GM18517 (cell line): ENCODE measurements around the gene SUN5.

Source experiments
- ATAC-seq: cut with Tn5 transposase; IDR thresholded peaks from one replicate; pipeline ENCODE4 v1.9.1; 2021; ENCODE audit warnings: mild to moderate bottlenecking, moderate library complexity; ENCODE audit not compliant: unreplicated experiment

The SUN5 gene

DNA sequence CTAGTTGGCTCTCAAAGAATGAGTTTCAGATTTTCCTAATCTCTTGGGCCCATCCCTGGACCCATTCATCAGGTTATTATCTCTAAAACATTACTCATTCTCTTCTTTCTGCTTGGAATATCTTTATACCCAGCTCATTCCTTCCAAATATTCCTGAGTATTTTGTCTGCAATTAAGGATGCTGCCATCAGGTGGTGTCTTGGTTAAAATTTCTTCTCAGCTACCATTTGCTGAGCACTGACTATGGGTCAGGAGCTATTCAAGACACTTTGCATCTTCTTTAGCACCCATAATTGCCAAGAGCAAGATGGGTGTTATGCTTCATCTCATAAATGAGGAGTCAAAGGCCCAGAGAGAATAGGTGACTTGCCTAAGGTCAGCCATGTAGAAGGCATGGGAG is 8.4 kb downstream of the SUN5 start:
- no peak for ATAC-seq

DNA sequence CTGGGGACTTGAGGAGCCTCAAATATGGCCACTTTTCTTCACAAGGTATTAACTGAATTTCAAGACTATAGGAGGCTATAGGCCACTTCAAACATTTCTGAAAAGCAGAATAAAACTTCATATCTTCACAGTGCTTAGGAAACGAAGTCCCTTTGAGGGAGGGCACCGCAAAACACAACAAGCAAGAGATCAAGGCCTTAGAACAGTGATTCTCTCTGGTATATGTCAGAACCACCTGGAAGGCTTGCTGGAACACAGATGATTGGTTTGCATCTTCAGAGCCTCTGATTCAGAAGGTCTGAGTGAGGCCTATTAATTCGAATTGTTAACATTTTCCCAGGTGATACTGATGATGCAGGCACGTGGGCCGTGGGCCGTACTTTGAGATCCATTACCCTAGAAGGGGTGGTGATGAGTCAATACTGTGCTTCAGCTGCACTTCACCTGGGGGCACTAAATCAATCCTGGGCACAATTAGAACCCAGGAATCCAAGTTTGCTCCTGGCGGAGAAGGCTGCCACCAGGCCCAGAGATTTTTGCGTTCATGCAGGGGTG is 10.7 kb downstream of the SUN5 start:
- no peak for ATAC-seq

DNA sequence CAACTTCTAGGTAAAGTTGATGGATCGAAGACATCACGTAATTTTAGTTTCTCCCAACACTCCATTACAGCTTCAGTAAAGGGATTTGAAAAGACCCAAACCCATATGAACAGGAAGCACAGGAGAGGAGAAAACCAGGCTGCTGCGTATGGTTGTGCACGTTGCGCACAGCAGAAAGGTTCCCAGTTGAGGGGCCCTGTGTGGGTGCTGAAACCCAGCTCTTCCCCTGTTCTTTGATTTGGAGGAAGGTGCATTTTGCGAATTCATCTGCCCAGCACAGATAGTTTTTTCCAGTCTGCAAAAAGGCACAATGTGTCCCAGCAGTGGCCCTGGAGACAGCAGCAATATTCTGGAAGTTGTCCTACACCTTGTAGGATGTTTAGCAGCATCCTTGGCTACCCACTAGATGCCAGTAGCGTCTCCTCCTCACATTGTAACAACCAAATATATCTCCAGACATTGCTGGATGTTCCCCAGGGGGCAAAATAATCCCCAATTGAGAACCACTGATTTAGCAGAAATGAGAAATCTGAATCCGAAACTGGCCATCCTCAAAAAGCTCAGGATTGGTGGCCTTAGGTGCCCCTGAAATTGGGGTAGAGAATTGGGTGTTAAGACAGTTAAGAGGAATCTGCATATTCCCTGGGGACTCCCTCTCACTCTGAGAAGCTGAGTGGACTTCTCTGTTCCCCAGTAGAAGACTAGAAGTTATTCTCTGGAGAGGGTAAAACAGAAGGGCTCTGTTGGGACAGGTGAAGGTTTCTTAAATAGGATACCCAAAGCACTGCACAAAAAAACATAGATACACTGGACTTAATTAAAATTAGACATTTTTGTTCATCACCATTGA is 12.2 kb downstream of the SUN5 start:
- ATAC-seq: no peak

DNA sequence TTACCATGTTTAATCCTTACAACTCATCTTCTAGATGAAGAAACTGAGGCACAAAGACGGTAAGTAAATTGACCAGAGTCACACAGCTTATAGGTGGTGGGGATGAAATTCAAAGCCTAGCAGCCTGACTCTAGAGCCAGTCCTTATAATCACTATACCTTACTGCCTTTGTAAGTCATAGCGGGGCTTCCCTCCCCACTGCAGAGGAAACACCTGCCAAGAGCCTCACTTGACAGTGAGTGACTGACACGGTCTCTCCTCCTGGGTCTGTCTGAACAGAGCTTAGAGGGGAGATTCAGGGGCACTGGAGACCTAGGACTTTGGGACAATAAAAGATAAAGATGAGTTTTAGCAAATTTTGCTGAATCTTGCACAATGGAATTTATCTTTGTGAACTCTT is 12.8 kb downstream of the SUN5 start:
- ATAC-seq: no peak

DNA sequence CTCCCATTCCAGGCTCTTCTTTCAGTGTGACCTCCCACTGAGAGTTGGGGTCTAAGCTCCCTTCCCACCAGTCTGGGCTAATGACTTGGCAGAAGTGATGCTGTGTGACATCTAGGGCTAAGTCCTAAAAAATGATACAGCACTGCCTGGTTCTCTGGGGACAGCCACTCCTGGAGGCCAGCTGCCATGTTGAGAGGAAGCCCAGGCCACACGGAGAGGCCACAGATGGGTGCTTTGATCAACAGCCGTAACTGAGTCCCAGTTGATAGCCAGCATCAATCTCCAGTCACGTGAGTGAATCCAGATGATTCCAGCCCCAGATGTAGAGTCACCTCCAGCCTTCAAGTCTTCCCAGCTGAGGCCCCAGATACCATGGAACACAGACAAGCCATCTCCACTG is 13.8 kb downstream of the SUN5 start:
- no peak for ATAC-seq

DNA sequence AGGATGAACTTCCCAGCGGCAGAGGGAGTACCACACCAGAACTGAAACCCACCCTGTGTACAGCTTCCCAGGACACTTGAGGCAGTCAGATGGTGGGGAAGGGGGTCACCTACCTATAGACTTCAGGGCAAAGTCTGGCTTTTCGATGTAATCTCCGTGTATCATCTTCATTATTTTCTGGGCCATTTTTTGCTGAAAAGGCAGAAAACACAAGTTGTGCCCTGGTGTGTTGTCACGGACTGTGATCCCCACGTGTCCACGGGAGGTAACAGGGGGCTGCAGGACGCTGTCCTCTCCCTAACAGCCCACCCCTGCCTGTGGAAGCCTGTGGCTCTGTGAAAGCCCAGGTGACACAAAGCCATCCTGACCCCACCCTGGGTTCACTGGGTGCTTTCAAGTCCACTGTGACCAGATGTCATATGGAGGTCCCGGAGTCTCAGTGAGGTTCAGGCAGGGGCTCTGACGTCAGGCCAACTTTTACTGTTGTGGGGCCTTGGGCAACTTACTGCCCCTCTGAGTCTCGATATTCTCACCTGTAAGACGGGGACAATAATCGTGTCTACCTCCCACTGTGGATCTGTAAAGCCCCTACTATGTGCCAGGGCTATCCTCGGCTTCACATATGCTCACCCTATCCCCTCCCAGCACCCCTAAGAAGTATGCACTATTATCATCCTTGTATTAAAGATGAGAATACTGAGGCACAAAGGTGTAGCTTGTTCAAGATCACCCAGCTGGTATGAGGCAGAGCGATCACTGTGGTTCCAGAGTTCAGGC is 14.5 kb downstream of the SUN5 start:
- no peak for ATAC-seq

DNA sequence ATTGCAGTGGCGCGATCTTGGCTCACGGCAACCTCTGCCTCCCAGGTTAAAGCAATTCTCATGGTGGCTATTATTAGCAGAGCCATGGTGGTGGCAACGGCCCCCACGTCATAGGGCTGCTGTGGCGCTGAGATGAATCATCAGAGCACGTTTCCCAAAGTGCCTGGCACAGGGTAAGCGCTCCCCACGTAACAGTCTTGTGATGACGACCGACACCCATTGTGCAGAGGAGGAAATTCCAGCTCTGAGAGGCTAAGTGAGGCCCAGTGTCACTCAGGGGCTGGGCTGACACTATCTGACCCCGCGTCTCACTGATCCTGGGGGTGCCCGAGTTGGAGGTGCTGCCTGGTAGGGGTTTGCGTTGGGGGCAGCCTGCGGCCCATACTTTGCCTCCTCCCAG is 16.2 kb downstream of the SUN5 start:
- no peak for ATAC-seq

DNA sequence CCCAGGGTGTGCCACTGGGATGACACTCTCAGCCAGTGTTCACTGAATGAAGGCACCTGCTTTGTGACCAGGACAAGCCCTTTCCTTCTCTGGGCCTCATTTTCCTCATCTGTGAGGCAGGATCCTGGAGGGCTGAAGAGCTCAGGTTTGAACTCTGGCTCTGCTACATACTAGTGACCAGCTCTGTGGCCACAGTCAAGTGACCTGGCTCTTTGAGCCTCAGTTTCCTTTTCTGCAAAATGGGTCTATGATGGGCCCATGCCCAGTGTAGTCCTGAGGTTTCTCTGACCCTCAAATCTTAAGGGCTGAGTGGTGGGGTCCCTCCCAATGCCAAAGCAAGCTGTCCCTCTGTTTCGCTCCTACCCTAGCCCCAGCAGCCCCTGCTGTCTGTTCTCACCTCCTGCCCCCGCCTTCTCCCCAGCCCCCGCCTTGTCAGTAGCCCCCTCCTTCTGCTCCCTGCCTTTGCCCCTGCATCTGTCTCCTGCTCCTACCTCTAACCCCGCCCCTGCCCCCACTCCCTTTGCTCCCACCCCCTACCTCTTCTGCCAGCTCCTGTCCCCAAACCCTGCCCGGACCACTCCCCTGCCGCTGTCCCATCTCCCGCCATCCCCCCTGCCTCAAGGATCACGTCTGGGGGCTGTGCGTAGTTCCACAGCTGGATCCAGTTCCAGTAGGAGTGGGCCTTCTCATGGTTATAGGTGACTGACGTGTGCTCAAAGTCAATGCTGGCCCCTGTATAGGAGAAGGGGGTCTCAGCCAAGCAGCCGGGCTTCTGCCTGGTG is 17.0 kb downstream of the SUN5 start:
- no peak for ATAC-seq

DNA sequence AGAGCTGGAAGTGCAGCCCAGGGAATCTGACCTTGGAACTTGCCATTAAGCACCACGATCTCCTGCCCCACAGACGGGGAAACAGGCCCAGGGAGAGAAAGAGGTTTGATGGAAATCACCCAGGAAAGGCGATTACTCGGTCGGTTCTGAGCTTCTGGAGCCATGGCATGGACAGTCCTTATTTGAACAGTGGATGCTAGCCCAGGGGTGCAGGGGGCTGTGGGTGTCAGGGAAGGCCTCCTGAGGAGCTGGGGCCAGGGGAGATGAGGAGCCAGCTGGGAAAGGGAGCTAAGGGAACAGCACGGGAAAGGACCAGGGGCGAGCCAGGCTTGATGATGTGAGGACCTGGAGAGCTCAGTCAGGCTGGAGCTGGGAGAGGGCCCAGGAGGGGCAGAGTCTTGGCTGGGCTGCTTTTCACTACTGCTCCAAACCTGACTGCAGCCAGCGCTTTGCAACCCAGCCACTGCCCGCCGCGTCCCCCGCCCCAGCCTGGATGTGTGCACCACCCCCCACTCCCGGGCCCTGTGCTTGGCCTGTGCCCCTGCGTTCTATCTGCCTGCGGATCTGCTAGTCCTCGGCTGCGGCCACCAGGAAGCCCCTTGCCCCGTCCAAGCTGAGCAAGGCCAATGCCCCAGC is 17.8 kb downstream of the SUN5 start:
- ATAC-seq: no peak

DNA sequence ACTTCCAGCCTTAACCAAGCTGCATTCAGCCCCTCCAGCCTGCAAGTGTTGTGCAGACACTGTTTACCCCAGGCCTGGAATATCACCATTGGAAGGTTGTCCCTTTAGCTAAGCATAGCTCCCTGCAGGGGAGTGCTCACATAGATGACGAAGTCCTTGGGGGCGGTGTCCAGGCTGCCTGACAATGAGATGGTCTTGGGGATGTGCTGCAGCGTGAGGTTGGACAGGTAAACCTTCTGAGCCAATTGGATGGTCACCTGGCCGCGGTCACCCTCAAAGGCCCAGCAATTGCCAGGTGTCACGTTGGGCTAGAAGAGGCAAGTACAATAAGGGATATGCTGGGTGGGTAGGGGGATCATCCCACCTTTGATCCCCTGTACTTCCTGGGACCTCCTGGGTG is 18.6 kb downstream of the SUN5 start:
- ATAC-seq: no peak

DNA sequence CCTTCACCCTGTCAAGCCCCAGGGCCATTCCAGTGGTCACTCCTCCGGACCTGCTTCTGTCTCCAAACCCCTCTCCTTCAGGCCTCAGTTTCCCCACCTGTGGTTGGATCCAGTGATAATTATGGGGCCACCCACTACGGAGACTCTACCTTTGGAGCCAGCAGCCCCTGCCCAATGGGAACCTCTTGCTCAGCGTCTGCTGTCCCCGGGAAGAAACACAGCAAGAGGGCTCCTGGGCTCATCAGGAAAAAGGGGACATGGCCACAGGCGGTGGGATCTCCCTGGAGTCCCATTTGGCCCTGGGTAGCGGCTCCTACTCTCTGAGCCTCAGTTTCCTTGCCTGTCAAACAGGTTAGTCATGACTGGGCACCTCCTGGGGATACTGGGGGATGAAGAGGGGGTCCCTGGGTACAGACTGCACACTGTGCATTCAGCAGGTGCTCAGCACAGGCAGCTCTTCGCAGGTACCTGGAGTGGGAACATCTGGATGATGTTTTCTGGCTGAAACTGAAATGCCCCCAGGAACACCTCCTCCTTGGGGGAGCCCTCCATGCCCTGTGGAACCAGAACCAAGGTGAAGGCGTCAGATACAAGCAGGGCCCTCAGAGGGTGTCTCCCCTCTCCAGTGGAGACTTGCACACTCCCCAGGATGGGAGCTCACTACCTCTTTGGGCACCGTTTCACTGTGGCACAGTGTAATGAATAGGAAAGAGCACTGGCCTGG is 19.4 kb downstream of the SUN5 start:
- ATAC-seq: no peak

DNA sequence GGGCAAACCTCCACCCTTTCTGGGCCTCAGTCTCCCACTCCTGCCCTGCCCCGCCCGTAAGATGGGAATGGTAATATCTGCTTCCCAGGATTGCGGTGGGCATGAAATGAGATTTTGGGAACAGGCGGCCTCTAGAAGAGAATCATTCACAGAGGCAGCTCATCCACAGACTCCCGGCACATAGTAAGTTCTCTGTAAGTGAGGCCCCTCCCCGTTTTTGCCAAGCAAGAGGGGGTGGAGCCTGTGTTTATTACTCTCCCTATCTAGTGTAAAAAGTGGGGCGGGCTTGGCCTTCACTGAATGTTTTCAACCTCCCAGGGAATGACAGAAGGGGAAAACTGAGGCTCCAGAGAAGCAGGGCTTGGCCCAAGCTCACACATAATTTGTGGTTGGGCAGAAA is 20.0 kb downstream of the SUN5 start:
- ATAC-seq: no peak

DNA sequence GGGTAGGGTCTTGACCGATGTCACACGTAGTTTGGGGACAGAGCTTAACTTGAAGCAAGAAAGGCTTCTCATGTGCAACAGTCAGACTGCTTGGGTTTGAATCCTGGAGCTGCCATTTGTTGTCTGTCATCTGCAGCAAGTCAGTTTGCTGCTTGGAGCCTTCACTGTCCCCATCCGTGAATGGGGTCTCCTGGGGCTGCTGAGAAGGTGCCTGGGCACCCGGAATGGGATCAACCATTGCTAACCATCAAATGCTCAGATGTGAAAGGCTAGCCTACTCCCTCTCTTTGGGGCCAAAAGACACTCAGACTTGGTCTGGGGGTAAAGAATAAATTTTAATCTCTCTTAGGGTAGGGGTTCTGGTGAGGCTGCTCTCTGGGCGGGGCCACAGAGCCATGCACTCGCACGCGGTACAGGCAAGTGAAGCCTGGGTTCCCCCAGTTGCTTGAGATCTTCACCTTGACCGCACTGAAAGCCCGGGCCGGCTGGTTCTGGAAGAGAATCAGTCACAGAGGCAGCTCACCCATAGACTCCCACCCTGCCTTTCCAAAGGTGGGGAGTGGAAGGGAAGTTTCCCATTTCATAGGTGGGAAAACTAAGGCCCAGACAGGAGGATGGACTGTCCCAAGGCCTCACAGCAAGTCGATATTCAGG is 20.6 kb downstream of the SUN5 start:
- ATAC-seq: no peak

DNA sequence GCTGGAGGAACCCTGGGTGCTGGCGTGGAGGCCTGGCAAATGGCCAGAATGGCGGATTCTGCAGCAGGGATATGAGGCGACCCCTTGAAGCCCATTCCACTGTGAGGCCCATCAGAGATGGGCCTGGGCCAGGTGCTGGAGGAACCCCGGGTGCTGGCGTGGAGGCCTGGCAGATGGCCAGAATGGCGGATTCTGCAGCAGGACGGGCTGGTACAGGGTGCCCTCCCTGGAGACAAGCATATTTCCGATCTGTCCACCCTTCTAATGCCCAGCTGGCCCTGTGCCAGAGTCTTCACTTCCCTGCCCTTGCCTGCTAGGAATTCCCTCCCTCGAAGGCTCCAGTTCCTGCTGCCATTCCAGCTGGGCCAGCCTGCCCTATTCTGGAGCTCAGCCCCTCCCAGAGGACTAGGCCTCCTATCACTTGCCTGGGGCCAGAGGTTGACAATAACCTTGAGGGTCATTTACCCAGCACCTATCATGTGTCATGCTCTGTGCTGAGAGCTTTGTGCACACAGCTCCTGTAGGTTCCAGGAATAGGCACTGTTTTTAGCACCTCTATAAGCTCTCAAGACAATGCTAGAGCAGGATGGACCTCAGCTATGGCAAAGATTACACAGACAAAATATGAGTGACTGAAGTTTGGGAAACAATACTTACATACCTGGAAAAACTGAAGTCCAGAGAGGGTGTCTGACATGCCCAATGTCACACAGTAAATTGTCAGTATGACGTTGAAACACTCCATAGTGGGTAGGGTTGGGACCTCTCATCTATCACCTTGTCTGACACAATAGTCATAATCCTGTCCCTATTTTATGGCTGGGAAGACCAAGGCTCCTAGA is 21.4 kb downstream of the SUN5 start:
- ATAC-seq: no peak

DNA sequence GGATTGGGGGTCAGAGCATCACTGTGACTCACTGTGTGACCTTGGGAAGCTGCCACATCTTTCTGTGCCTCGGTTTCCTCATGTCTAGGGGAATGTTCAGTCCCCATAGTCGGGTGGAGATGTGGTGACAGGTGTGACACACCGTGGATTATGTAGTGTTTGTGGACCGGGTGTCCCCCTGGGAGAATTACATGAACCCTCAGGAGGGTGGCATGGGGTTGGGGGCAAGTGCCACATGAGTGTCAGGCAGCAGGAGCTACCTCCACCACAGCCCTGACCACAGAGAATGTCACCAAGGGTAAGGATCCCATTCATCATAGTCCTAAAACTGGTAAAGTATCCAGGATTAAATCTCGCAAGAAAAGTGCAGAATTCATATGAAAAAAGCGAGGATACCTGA is 23.2 kb downstream of the SUN5 start:
- no peak for ATAC-seq

DNA sequence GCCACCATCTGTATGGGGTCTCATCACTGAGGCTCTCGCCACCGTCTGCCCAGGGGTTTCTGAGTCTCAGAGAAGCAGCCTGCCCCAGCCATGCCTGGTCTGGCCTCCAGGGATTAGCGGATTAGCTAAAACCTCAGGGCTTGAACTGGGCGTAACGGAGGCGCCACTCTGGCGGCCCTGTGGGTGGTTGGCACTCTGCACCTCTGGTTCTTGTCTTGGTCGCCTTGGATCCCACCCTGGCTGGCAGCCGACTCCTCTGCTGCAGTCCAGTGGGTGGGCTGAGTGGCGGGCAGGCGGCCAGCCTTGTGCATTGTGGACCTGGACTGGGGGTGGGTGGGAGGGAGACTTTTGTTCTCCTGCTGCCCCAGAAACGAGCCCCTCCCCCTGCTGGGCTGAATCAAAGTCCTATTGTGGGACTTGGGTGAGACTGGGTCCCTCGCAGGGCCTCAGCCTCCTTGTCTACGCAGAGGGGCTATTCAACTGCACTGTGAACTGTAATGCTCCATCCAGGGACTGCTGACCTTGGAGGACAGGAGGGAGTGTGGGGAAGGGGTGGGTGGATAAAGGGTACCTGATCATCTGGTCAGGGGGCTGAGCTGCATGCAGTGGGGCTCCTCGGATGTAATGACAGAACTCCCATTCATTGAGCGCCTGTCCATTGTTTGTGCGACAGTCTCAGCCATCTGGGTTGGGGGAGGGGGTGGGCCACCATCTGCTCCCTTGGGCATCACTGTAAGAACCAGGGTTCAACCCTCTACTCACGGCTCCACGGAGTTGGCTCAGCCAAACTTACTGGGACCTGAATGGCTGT is 23.9 kb downstream of the SUN5 start:
- no peak for ATAC-seq

DNA sequence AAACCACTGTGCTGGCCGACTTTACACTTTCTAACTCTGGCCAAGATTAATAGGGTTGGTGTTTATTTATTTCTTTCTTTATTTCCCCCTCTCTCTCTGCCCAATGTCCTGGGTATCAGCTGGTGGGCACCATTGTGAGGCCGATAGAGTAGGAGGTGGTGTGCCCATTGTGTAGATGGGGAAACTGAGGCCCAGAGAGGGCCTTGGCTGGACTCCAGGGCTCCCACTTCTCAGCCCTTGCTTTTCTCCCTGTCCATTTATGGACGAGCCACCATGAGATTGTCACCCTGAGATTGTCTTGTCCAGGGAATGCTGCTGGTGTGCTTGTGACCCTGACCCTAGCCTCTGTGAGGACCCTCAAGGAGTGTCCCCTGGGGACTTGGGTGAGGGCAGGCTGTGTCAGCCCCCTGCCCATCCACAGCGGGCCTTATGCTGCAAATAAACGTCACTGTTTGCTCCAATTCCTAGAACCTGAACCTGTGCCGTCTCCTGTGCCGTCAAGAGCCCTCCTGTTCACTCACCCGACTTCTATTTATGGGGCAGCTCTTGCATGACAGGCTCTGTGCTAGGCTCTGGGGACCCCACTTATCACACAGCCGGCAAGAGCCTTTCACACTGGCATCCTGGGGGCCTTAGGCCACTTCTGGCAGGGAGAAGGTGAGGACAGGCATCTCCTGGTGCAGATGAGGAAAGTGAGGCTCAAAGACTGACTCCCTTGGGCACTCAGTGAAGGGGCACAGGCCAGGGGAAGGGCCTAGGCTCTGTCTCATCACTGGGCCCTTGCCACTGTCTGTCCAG is 24.8 kb downstream of the SUN5 start:
- no peak for ATAC-seq
